H1 (cell line): ENCODE measurements around the gene ENPP3. TPM values are rescaled to one million over a fixed set of nuclear protein-coding genes. Genes with fewer than 3 reads are reported as not detected.

Experiments used
- CEBPB ChIP-seq: IDR thresholded peaks from 2 replicates; pipeline ENCODE4 v1.6.1; 2012; ENCODE audit warnings: low read depth, low read length
- CHD7 ChIP-seq: fragments of 300-600 bp; sonication (generic); IDR thresholded peaks from 2 replicates; pipeline ENCODE4 v1.7.1; 2012; ENCODE audit warnings: low read length, moderate library complexity, mild to moderate bottlenecking, inconsistent platforms; ENCODE audit not compliant: insufficient replicate concordance
- KDM5A ChIP-seq: fragments of 200-600 bp; IDR thresholded peaks from 2 replicates; pipeline ENCODE4 v1.7.1; 2012; ENCODE audit warnings: mild to moderate bottlenecking, low read length, inconsistent platforms, mixed read lengths
- POLR2A ChIP-seq, 2 experiments: IDR thresholded peaks; 1 replicate in 1 of 2; 2 replicates in 1 of 2; pipeline ENCODE4 v1.6.1; 2011; ENCODE audit warnings: low read depth in 2 of 2, low read length in 2 of 2, mild to moderate bottlenecking in 2 of 2; ENCODE audit errors: control extremely low read depth in 1 of 2
- SIN3A ChIP-seq, 2 experiments: IDR thresholded peaks in 1 of 2; conservative IDR thresholded peaks in 1 of 2; 2 replicates each; pipeline ENCODE4 v1.6.1; 2011 to 2012; ENCODE audit warnings: low read length in 2 of 2, improper control_type of control experiment in 1 of 2, low read depth in 1 of 2, mild to moderate bottlenecking in 1 of 2
- polyA plus RNA-seq, 7 experiments: library from polyadenylated mRNA; depleted of rRNA in 3 of 7; stranded (reverse) in 5 of 7; unstranded in 2 of 7; fragments of >200 nt in 5 of 7; fragments of 200-250 nt in 2 of 7; gene quantifications; 1 replicate in 5 of 7; 2 replicates in 1 of 7; 4 replicates in 1 of 7; pipeline versions ENCODE4 v1.2.1 to v1.2.3, GENCODE V29; 2011 to 2013; ENCODE audit warnings: missing spikeins in 2 of 7, mixed read lengths in 2 of 7
- total RNA-seq: library from RNA; stranded (reverse); fragmentation: NEBNext Ultra II Directional; extraction: Animal tissue kit (Norgen Biotek cat#: 25700); gene quantifications from 2 replicates; pipeline ENCODE4 v1.2.1, GENCODE V29; 2021
- TF ChIP-seq, protein P1 (sequence below): IDR thresholded peaks from 2 replicates; pipeline ENCODE4 v1.6.1; 2012; ENCODE audit warnings: inconsistent platforms

ENPP3 gene
- total and polyA plus RNA-seq, 2 of the 8 experiments (the other 6 are each of a cell fraction or from before 2014, with no cell fraction given), result 0.11 TPM; not detected in 1

DNA sequence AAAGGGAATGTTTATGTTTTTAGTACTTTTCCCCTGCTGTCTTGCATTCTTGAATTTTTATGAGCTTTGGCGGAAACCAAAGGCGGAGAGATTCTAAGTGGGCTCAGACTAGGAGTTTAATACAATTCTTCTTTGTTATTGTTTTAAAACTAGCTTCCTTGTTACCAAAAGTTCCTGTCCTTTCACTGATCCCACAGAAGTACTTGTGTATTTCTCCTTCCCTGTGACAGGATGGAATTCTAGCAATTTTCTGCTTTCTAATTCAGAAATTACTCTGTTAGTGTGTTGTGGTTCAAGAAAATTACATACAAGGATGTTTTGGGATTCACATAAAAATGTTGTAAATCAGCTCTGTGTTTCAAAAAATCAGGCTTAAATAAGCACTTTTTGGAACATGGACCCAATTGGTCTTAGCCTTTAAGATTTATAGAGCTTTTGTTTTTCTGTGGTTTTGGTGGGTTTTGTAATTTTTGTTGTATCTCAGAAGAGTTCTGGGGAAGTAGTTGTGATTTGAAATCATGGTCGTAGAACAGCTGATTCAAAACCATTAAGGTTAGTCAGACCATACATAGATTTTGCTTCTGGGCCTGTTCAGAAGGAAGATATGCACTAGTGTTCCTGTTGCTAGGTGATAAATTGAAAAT is 91.3 kb downstream of the ENPP3 start (continued):
- no peak for TF ChIP-seq KDM5A
- TF ChIP-seq, protein P1, sequence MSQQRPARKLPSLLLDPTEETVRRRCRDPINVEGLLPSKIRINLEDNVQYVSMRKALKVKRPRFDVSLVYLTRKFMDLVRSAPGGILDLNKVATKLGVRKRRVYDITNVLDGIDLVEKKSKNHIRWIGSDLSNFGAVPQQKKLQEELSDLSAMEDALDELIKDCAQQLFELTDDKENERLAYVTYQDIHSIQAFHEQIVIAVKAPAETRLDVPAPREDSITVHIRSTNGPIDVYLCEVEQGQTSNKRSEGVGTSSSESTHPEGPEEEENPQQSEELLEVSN, result no peak
- TF ChIP-seq POLR2A (IDR thresholded peaks at IDR 0.05; ENCODE audit: control extremely low read depth in 1 of 2, low read depth in 2 of 2, low read length in 2 of 2), result no peak
- no peak for TF ChIP-seq CEBPB
- TF ChIP-seq CHD7, result no peak
- no peak for TF ChIP-seq SIN3A (conservative IDR thresholded peaks at IDR 0.05 in 1 of 2, IDR thresholded peaks at IDR 0.05 in 1 of 2; ENCODE audit: low read depth in 1 of 2, low read length in 2 of 2)
